ENCODE results near the gene PCDHA4.

DNA sequence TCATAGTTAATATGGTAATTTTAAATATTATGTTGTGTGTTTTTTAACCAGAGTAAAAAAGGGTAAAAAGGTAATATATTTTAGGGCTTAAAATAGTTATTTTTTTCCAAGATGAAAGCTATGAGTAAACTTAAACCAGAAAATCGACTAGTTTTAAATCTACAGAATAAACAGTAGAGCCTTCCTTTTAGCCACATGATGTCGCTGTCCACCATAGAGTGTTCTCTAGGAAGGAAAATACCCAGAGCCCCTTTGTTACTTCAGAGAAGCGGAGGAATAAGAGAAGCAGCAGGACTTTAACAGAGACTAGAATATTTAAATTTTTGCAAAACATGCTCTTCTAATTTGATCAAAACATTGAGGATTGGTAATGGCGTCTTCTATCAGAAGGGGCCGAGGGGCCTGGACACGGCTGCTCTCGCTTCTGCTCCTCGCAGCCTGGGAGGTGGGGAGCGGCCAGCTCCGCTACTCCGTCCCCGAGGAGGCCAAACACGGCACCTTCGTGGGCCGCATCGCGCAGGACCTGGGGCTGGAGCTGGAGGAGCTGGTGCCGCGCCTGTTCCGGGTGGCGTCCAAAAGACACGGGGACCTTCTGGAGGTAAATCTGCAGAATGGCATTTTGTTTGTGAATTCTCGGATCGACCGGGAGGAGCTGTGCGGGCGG lies 12.1 kb upstream of the PCDHA4 start, which contains the start of gene PCDHA2:
- TF ChIP-seq, protein P1, sequence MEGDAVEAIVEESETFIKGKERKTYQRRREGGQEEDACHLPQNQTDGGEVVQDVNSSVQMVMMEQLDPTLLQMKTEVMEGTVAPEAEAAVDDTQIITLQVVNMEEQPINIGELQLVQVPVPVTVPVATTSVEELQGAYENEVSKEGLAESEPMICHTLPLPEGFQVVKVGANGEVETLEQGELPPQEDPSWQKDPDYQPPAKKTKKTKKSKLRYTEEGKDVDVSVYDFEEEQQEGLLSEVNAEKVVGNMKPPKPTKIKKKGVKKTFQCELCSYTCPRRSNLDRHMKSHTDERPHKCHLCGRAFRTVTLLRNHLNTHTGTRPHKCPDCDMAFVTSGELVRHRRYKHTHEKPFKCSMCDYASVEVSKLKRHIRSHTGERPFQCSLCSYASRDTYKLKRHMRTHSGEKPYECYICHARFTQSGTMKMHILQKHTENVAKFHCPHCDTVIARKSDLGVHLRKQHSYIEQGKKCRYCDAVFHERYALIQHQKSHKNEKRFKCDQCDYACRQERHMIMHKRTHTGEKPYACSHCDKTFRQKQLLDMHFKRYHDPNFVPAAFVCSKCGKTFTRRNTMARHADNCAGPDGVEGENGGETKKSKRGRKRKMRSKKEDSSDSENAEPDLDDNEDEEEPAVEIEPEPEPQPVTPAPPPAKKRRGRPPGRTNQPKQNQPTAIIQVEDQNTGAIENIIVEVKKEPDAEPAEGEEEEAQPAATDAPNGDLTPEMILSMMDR (IDR thresholded peaks at IDR 0.05) = no peak
- TF ChIP-seq POLR2A (IDR thresholded peaks at IDR 0.05) (no peak), POLR2AphosphoS5 (IDR thresholded peaks at IDR 0.05) (no peak), EP300 (IDR thresholded peaks at IDR 0.05) (no peak)
